Spleen (tissue), 11 donors: Measurements from ENCODE around the gene LDLRAD4. TPM values are rescaled to one million over a fixed set of nuclear protein-coding genes. Genes with fewer than 3 reads are reported as not detected.
A peak's percentile ranks its signal among the peaks of the same experiment; 100 is the strongest.

Source experiments
- DNase-seq: peaks from one replicate; pipeline ENCODE4 v3.0.0-alpha.2; 2020
- H3K27ac ChIP-seq, 8 donors: fragments of 200-600 bp; sonication (generic) in 7 of 8; 1 replicate in 4 of 8; 2 replicates in 4 of 8; pipeline versions ENCODE4 v1.5.0 to v1.8.0; 2016 to 2021; ENCODE audit warnings: inconsistent platforms in 4 of 8, mild to moderate bottlenecking in 4 of 8, moderate library complexity in 1 of 8
- H3K27me3 ChIP-seq, 7 donors: fragments of 200-600 bp; sonication (generic) in 6 of 7; replicated peaks in 1 of 7; 1 replicate in 4 of 7; 2 replicates in 3 of 7; pipeline versions ENCODE4 v1.5.0 to v1.8.0; 2016 to 2021; ENCODE audit warnings: inconsistent platforms in 3 of 7, mild to moderate bottlenecking in 1 of 7
- H3K36me3 ChIP-seq, 6 donors: fragments of 200-600 bp; sonication (generic) in 5 of 6; 1 replicate in 4 of 6; 2 replicates in 2 of 6; pipeline versions ENCODE4 v1.5.0 to v1.8.0; 2016 to 2021; ENCODE audit warnings: inconsistent platforms in 2 of 6
- H3K4me1 ChIP-seq, 6 donors: fragments of 200-600 bp; sonication (generic) in 5 of 6; 1 replicate in 3 of 6; 2 replicates in 3 of 6; pipeline versions ENCODE4 v1.5.0 to v1.8.0; 2016 to 2021; ENCODE audit warnings: inconsistent platforms in 3 of 6
- H3K4me3 ChIP-seq, 8 donors: fragments of 200-600 bp; sonication (generic) in 7 of 8; 1 replicate in 4 of 8; 2 replicates in 4 of 8; pipeline versions ENCODE4 v1.5.0 to v1.8.0; 2016 to 2021; ENCODE audit warnings: inconsistent platforms in 4 of 8, mild to moderate bottlenecking in 4 of 8, moderate library complexity in 2 of 8
- H3K9me3 ChIP-seq, 8 donors: fragments of 200-600 bp; sonication (generic) in 7 of 8; 1 replicate in 4 of 8; 2 replicates in 4 of 8; pipeline versions ENCODE4 v1.5.0 to v1.8.0; 2016 to 2021; ENCODE audit warnings: inconsistent platforms in 4 of 8
- CTCF ChIP-seq, 11 experiments: fragments of 200-600 bp in 7 of 11; fragments of 450-650 bp in 4 of 11; sonication (generic) in 4 of 11; IDR thresholded peaks in 8 of 11; conservative IDR thresholded peaks in 3 of 11; 1 replicate in 7 of 11; 2 replicates in 4 of 11; pipeline versions ENCODE4 v1.4.0 to v1.8.0; 2016 to 2021; ENCODE audit warnings: antibody characterized with exemption in 11 of 11, inconsistent platforms in 4 of 11, mild to moderate bottlenecking in 1 of 11
- POLR2A ChIP-seq, 3 donors: fragments of 450-650 bp; IDR thresholded peaks; one replicate each; pipeline ENCODE4 v1.5.1; 2017; ENCODE audit warnings: antibody characterized with exemption in 3 of 3, mild to moderate bottlenecking in 1 of 3
- POLR2AphosphoS5 ChIP-seq, 3 donors: sonication (generic); formaldehyde crosslinking; IDR thresholded peaks; one replicate each; pipeline ENCODE4 v1.5.1; 2017; ENCODE audit warnings: antibody characterized with exemption in 3 of 3
- WGBS, 5 donors: extraction: QIAGEN DNeasy Blood & Tissue Kit in 3 of 5; methylation state at CpG; one replicate each; pipeline versions ENCODE4 v1.1.5 to v1.1.7; 2013 to 2018; 5-methylcytosine and 5-hydroxymethylcytosine counted together
- intact Hi-C: fragments of 100-400 bp; cut with DNase I; formaldehyde crosslinking; loops from one replicate; pipeline ENCODE4 v1.15.0; 2023; ENCODE audit warnings: low total_unique reads
- polyA plus RNA-seq, 3 donors: library from polyadenylated mRNA; stranded (reverse); fragments of 200-250 nt; gene quantifications; one replicate each; pipeline ENCODE4 v1.2.1, GENCODE V29; 2013
- total RNA-seq, 7 donors: library from RNA; depleted of rRNA in 3 of 7; stranded (reverse); fragments of >200 nt in 3 of 7; fragmentation: NEBNext Ultra II Directional in 4 of 7; extraction: Animal tissue kit (Norgen Biotek cat#: 25700) in 4 of 7; gene quantifications; one replicate each; pipeline versions ENCODE4 v1.1.0 to v1.2.1, GENCODE V29; 2016 to 2021
- donor health status: healthy with polysubstance abuse.
- donor health status: DM: no; HTN: no; CAD: no; lungs with moderate emphysema.
- donor health status: DM: no; HTN: no; CAD: no.
- donor health status: Bipolar disorder and iron deficiency.
- donor health status: healthy.
- donor health status: DM: no; HTN: no; CAD: no.
- donor health status: DM: yes; HTN: yes; CAD: no.

LDLRAD4 gene
- total and polyA plus RNA-seq, 10 donors = 4.5 to 80.8 (median 46.4) TPM

- DNase-seq = no peak
- no peak overlapping the region for H3K4me3 ChIP-seq
- H3K27me3 ChIP-seq = no peaks in the 10 kb centered on the region
- H3K36me3 ChIP-seq = peaks cover 0 to 43% (median 5%) of the 10 kb centered on the region in 6 donors
- H3K27ac ChIP-seq = no peak overlapping the region
- no peak for TF ChIP-seq POLR2AphosphoS5 (IDR thresholded peaks at IDR 0.05)
- TF ChIP-seq CTCF (IDR thresholded peaks at IDR 0.05 in 8 of 11, conservative IDR thresholded peaks at IDR 0.05 in 3 of 11) = no peak
- no peak for TF ChIP-seq POLR2A (IDR thresholded peaks at IDR 0.05)
- WGBS, 5 donors = 94 to 98% (median 96%) methylated on average over 9 to 13 of the region's 13 CpGs
- H3K4me1 ChIP-seq = peaks cover 0 to 19% (median 2%) of the 10 kb centered on the region in 6 donors
- no peaks in the 10 kb centered on the region for H3K9me3 ChIP-seq
- intact Hi-C loops = loop anchor here (10.0 kb wide), 1 partner anchor 409 kb away; the partner anchor contains the start of gene LDLRAD4
Observed at GRCh38 chr18:13623871-13624270, 405.3 kb downstream of the LDLRAD4 start.

- peaks cover 0 to 43% (median 5%) of the 10 kb centered on the region in 6 donors for H3K36me3 ChIP-seq
- intact Hi-C loops = loop anchor here (10.0 kb wide), 1 partner anchor 410 kb away; the partner anchor contains the start of gene LDLRAD4
- 87 to 93% (median 91%) methylated on average over 9 to 11 of the region's 11 CpGs for WGBS, 5 donors
Observed at GRCh38 chr18:13624563-13625237, 406.1 kb downstream of the LDLRAD4 start.

GRCh38 chr18:13625355-13625754, 406.8 kb downstream of the LDLRAD4 start:
- Histone ChIP-seq H3K27me3 (no peaks in the 10 kb centered on the region), H3K4me3 (no peak overlapping the region), H3K9me3 (no peaks in the 10 kb centered on the region), H3K36me3 (peaks cover 0 to 43% (median 5%) of the 10 kb centered on the region in 6 donors), H3K27ac (no peak overlapping the region), H3K4me1 (peaks cover 0 to 23% (median 9%) of the 10 kb centered on the region in 6 donors)
- intact Hi-C loops = loop anchor here (10.0 kb wide), 1 partner anchor 411 kb away; the partner anchor contains the start of gene LDLRAD4
- no peak for DNase-seq
- 87 to 93% (median 90%) methylated on average over 9 to 10 of the region's 10 CpGs for WGBS, 5 donors
- TF ChIP-seq POLR2AphosphoS5 (IDR thresholded peaks at IDR 0.05) (no peak), POLR2A (IDR thresholded peaks at IDR 0.05) (no peak), CTCF (IDR thresholded peaks at IDR 0.05 in 8 of 11, conservative IDR thresholded peaks at IDR 0.05 in 3 of 11) (no peak)

More at GRCh38 chr18:13624563-13625237, 406.1 kb downstream of the LDLRAD4 start:
- H3K27me3 ChIP-seq = no peaks in the 10 kb centered on the region
- H3K4me1 ChIP-seq = peaks cover 0 to 18% (median 5%) of the 10 kb centered on the region in 6 donors
- no peaks in the 10 kb centered on the region for H3K9me3 ChIP-seq
- TF ChIP-seq POLR2AphosphoS5 (IDR thresholded peaks at IDR 0.05) = no peak
- no peak for TF ChIP-seq POLR2A (IDR thresholded peaks at IDR 0.05)
- no peak for TF ChIP-seq CTCF (IDR thresholded peaks at IDR 0.05 in 8 of 11, conservative IDR thresholded peaks at IDR 0.05 in 3 of 11)
- DNase-seq = peak; percentile 73
- no peak overlapping the region for H3K4me3 ChIP-seq
- H3K27ac ChIP-seq = no peak overlapping the region

- peaks cover 0 to 41% (median 5%) of the 10 kb centered on the region in 6 donors for H3K36me3 ChIP-seq
- no peak for TF ChIP-seq CTCF (IDR thresholded peaks at IDR 0.05 in 8 of 11, conservative IDR thresholded peaks at IDR 0.05 in 3 of 11)
- no peak for TF ChIP-seq POLR2AphosphoS5 (IDR thresholded peaks at IDR 0.05)
- TF ChIP-seq POLR2A (IDR thresholded peaks at IDR 0.05) = no peak
- H3K27ac ChIP-seq = no peak overlapping the region
- peaks cover 0 to 24% (median 9%) of the 10 kb centered on the region in 6 donors for H3K4me1 ChIP-seq
- no peaks in the 10 kb centered on the region for H3K9me3 ChIP-seq
- intact Hi-C loops = loop anchor here (10.0 kb wide), 1 partner anchor 411 kb away; the partner anchor contains the start of gene LDLRAD4
- DNase-seq = no peak
- WGBS, 5 donors = 90 to 98% (median 96%) methylated on average over 8 of the region's 8 CpGs
- H3K27me3 ChIP-seq = no peaks in the 10 kb centered on the region
- H3K4me3 ChIP-seq = no peak overlapping the region
Observed at GRCh38 chr18:13625843-13626543, 407.4 kb downstream of the LDLRAD4 start.
